ENCODE results near the gene ARHGAP18. TPM values are rescaled to one million over a fixed set of nuclear protein-coding genes. Genes with fewer than 3 reads are reported as not detected.

Gene ARHGAP18
- total and polyA plus RNA-seq, 12 donors = 2.2 to 15.4 (median 4.1) TPM

GRCh38 chr6:129695373-129696027, 14.5 kb downstream of the ARHGAP18 start:
- Histone ChIP-seq H3K4me3 (no peak overlapping the region), H3K4me1 (peaks cover 0 to 56% (median 9%) of the 10 kb centered on the region in 9 donors), H3K27me3 (no peaks in the 10 kb centered on the region), H3K27ac (peak overlapping the region in 4 of 10 donors; percentile 5 to 56 (median 52)), H3K9me3 (no peaks in the 10 kb centered on the region), H3K36me3 (no peaks in the 10 kb centered on the region)
- no peak for DNase-seq
- TF ChIP-seq CTCF (IDR thresholded peaks at IDR 0.05) = no peak
- intact Hi-C loops (cut with DNase I) = no loop called here
- peak in 3 of 8 donors; percentile 52 to 61 (median 59) for ATAC-seq
- WGBS, 2 donors = 48 to 58% methylated on average over 3 of the region's 3 CpGs

GRCh38 chr6:129694036-129694435, 15.9 kb downstream of the ARHGAP18 start:
- no peaks in the 10 kb centered on the region for H3K9me3 ChIP-seq
- peaks cover 0 to 58% (median 15%) of the 10 kb centered on the region in 9 donors for H3K4me1 ChIP-seq
- WGBS, 2 donors = 89 to 91% methylated on average over 2 of the region's 2 CpGs
- no peak for ATAC-seq
- H3K27ac ChIP-seq = peak overlapping the region in 1 of 10 donors; percentile 15
- DNase-seq = no peak
- TF ChIP-seq CTCF (IDR thresholded peaks at IDR 0.05) = no peak
- H3K4me3 ChIP-seq = no peak overlapping the region
- intact Hi-C loops (cut with DNase I) = no loop called here
- H3K27me3 ChIP-seq = no peaks in the 10 kb centered on the region
- H3K36me3 ChIP-seq = no peaks in the 10 kb centered on the region

GRCh38 chr6:129692467-129692866, 17.5 kb downstream of the ARHGAP18 start:
- 75 to 84% methylated on average over 2 of the region's 2 CpGs for WGBS, 2 donors
- Histone ChIP-seq H3K27ac (peak overlapping the region in 2 of 10 donors; percentile 1 to 2), H3K36me3 (no peaks in the 10 kb centered on the region), H3K27me3 (no peaks in the 10 kb centered on the region), H3K4me1 (peaks cover 0 to 74% (median 15%) of the 10 kb centered on the region in 9 donors), H3K9me3 (no peaks in the 10 kb centered on the region), H3K4me3 (no peak overlapping the region)
- intact Hi-C loops (cut with DNase I) = no loop called here
- ATAC-seq = no peak
- no peak for TF ChIP-seq CTCF (IDR thresholded peaks at IDR 0.05)
- DNase-seq = no peak

- Histone ChIP-seq H3K4me3 (no peak overlapping the region), H3K4me1 (peaks cover 0 to 80% (median 15%) of the 10 kb centered on the region in 9 donors), H3K27ac (peak overlapping the region in 1 of 10 donors; percentile 1), H3K9me3 (no peaks in the 10 kb centered on the region), H3K36me3 (no peaks in the 10 kb centered on the region), H3K27me3 (no peaks in the 10 kb centered on the region)
- no peak for TF ChIP-seq CTCF (IDR thresholded peaks at IDR 0.05)
- DNase-seq (no peak), ATAC-seq (peak in 1 of 8 donors; percentile 20)
- intact Hi-C loops (cut with DNase I) = no loop called here
- WGBS, 2 donors = 61 to 65% methylated on average over 1 of the region's 1 CpG
Observed at GRCh38 chr6:129691709-129692108, 18.3 kb downstream of the ARHGAP18 start.
